Progenitor cell of endocrine pancreas (in vitro differentiated cells): ENCODE measurements around the gene TMEM132A. TPM values are rescaled to one million over a fixed set of nuclear protein-coding genes. Genes with fewer than 3 reads are reported as not detected.

Experiments
- DNase-seq: peaks from one replicate; pipeline ENCODE4 v3.0.0; 2021; ENCODE audit warnings: low spot score; ENCODE audit not compliant: unreplicated experiment
- H3K27ac Mint-ChIP-seq: 2 replicates; pipeline ENCODE4 v1.8.0; 2021; ENCODE audit warnings: mild to moderate bottlenecking, moderate library complexity, mixed read lengths
- H3K27me3 Mint-ChIP-seq: 2 replicates; pipeline ENCODE4 v1.8.0; 2021; ENCODE audit warnings: mixed read lengths
- H3K36me3 Mint-ChIP-seq: 2 replicates; pipeline ENCODE4 v1.8.0; 2022; ENCODE audit warnings: mixed read lengths; ENCODE audit not compliant: insufficient read depth
- H3K4me1 Mint-ChIP-seq: 2 replicates; pipeline ENCODE4 v1.8.0; 2021; ENCODE audit warnings: low read depth, mixed read lengths
- H3K4me3 Mint-ChIP-seq: 2 replicates; pipeline ENCODE4 v1.8.0; 2021; ENCODE audit warnings: low read depth, mild to moderate bottlenecking, moderate library complexity, mixed read lengths
- H3K9me3 Mint-ChIP-seq: 2 replicates; pipeline ENCODE4 v1.8.0; 2021; ENCODE audit warnings: low read depth, mixed read lengths
- total RNA-seq: library from RNA; stranded (reverse); gene quantifications from 2 replicates; pipeline ENCODE4 v1.2.1, GENCODE V29; 2021
- TF ChIP-seq, protein P1 (sequence below): fragments of 200-600 bp; sonication (generic); IDR thresholded peaks from one replicate; pipeline ENCODE4 v1.5.0; 2021; ENCODE audit warnings: antibody characterized with exemption, mild to moderate bottlenecking; ENCODE audit not compliant: unreplicated experiment

Gene TMEM132A
- total RNA-seq, 1 donor from 2014 or later, result 292 TPM

DNA sequence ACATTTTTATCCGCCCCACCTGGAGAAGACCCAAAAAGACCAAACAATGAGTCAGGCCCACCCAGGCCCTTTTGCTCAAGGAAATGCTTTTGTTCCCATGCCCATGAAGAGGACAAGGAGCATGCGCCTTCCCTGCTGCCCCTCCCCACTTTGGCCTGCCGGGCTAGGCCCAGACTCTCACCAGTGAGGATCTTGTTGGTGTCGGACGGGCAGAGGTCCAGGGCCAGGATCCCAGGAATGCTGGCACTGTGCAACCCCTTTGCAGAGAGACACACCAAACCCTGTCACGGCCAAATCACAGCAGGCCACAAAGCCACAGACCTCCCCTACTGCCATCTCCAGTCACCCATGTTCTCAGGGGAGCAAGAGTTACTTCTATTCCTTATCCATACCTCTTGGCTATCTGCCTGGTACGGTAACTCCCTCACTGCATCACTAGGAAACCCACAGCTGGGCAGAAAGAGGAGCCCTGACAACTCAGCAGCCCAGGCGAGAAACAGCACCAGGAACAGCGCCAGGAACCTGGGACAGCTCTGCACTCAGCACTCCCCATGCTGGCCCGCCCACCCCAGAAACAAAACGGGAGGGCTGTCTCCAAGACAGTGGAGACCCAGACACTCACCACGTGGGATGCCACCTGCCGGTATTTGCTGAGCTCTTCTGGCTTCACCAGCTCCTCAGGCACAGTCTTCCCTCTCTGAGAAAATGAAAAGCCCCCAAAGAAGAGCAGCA lies 23.4 kb upstream of the TMEM132A start:
- peaks cover 15% of the 10 kb centered on the region for H3K36me3 Mint-ChIP-seq
- TF ChIP-seq, protein P1, sequence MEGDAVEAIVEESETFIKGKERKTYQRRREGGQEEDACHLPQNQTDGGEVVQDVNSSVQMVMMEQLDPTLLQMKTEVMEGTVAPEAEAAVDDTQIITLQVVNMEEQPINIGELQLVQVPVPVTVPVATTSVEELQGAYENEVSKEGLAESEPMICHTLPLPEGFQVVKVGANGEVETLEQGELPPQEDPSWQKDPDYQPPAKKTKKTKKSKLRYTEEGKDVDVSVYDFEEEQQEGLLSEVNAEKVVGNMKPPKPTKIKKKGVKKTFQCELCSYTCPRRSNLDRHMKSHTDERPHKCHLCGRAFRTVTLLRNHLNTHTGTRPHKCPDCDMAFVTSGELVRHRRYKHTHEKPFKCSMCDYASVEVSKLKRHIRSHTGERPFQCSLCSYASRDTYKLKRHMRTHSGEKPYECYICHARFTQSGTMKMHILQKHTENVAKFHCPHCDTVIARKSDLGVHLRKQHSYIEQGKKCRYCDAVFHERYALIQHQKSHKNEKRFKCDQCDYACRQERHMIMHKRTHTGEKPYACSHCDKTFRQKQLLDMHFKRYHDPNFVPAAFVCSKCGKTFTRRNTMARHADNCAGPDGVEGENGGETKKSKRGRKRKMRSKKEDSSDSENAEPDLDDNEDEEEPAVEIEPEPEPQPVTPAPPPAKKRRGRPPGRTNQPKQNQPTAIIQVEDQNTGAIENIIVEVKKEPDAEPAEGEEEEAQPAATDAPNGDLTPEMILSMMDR, result no peak

DNA sequence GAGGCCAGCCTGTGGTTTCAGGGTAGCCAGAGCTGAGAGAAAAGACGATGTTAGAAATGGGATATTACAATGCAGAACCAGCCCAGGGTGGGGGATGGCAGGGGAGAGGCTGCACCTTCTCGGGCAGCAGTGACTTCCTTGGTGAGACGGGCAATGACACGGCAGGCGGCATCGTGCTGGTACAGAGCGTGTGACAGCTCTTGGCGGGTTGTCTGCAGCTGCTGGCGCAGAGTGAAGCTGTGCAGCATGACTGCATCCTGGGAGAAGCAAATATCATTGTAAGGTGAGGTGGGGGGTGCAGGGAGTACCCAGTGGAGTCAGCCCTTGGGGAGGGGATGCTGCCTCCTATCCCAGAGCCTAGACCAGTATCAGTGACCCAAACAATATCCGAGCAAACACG lies 21.6 kb upstream of the TMEM132A start:
- TF ChIP-seq, protein P1, result no peak
- Mint-ChIP-seq H3K27ac (no peak overlapping the region), H3K27me3 (peaks cover under 1% of the 10 kb centered on the region), H3K36me3 (peaks cover 13% of the 10 kb centered on the region), H3K4me1 (peaks cover 18% of the 10 kb centered on the region), H3K9me3 (no peaks in the 10 kb centered on the region), H3K4me3 (no peak overlapping the region)
- DNase-seq, result no peak

More for the DNA sequence above, 23.4 kb upstream of the TMEM132A start:
- no peaks in the 10 kb centered on the region for H3K27me3 Mint-ChIP-seq
- no peak overlapping the region for H3K27ac Mint-ChIP-seq
- H3K4me1 Mint-ChIP-seq, result peaks cover 15% of the 10 kb centered on the region
- no peak for DNase-seq
- no peaks in the 10 kb centered on the region for H3K9me3 Mint-ChIP-seq
- no peak overlapping the region for H3K4me3 Mint-ChIP-seq

DNA sequence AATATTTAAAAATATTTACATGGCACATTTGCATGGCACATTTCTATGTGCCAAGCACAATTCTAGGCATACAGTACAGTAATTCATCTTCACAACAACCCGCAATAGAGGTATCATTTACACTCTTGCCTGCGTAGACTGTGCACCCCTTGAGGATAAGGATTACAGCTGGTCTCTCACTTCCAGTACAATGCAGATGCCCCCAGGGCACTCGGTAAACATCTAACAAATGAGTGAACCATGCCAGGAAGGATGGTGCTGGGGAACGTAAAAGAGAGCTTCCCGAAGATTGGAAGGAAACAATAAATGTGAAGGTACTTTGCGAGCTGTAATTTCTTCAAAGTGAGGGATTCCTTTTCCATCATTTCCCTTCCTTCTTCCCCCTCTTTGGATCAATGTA lies 19.2 kb upstream of the TMEM132A start:
- Mint-ChIP-seq H3K27ac (peak overlapping the region; percentile 96), H3K27me3 (peaks cover 22% of the 10 kb centered on the region), H3K4me1 (peaks cover 18% of the 10 kb centered on the region), H3K9me3 (no peaks in the 10 kb centered on the region), H3K36me3 (peaks cover 5% of the 10 kb centered on the region), H3K4me3 (peak overlapping the region; percentile 90)
- no peak for DNase-seq
- TF ChIP-seq, protein P1, result no peak

DNA sequence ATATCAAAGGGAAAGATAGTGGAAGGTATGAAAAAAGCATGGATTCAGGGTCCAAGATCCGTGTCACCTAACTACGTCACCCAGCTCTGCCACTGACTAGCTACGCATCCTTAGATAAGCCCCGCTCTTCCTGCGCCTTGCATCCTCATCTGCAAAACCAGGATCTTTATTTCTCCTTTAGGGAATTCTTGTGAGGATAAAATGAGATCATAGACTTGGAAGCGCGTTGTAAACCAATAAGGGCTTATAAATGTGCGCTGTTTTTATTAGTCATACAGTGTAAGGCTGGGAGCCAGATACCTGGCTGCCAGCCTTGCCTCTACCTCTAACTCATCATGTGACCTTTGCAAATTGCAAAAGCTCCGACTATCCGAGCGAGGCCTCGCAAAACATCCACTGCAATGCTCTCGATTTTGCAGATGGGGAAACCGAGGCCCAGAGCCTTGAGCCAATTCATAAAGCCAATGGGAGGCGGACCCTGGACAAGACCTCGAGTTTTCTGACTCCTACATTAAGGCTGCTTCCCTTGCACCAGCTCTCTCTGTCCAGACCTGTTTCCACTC lies 18.6 kb upstream of the TMEM132A start:
- H3K4me3 Mint-ChIP-seq, result peak overlapping the region; percentile 90
- peaks cover 18% of the 10 kb centered on the region for H3K4me1 Mint-ChIP-seq
- H3K36me3 Mint-ChIP-seq, result peaks cover 3% of the 10 kb centered on the region
- TF ChIP-seq, protein P1, result no peak
- peaks cover 24% of the 10 kb centered on the region for H3K27me3 Mint-ChIP-seq
- H3K9me3 Mint-ChIP-seq, result no peaks in the 10 kb centered on the region
- H3K27ac Mint-ChIP-seq, result peak overlapping the region; percentile 96
- DNase-seq, result no peak

DNA sequence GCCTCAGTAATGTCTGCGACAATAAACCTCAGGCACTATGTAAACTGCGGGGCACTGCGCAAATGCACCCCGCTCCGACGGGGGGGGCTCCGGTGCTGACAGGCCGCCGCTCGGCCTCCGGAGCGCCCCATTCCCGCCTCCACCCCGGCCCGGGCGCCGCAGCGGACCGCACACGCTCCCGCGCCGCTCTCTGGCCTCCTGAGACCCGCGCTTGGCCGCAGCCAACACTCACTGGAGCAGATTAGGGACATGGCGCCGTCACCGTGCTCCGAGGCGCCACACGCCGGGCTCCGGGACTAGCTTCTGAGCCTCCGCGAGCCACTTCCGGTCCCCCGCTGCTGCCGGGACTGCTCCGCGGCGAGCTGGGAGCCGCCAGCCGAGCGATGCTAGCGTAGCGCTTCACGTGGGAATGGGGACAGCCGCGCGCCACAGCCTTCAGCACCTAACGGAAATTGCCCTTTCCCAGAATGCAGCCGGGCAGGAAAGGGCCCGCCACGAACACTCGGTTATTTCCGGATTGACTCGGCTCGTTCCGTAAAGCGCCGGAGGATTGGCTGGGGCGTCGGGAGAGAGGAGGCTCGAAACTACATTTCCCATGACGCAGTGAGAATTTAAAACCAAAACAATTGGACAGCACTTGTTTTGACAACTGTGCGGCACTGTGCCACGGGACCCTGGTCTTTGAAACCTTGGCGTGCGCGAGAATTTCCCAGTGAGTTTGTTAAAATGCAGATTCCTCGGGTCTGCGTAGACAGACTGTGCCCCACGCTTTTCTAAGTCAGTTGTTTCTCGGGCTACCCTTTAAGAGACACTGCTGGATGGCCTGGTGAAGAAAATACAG lies 17.9 kb upstream of the TMEM132A start, which contains the start of gene PRPF19:
PRPF19 (minus strand) TSS at position 454 of the 841 bp plus-strand sequence; CDS start at position 251, 203 bp downstream.
- H3K9me3 Mint-ChIP-seq, result no peaks in the 10 kb centered on the region
- peaks cover 18% of the 10 kb centered on the region for H3K4me1 Mint-ChIP-seq
- H3K4me3 Mint-ChIP-seq, result peak within 1 kb of the TSS; percentile 90
- peaks cover 28% of the 10 kb centered on the region for H3K27me3 Mint-ChIP-seq
- peak within 1 kb of the TSS; percentile 96 for H3K27ac Mint-ChIP-seq
- TF ChIP-seq, protein P1, result no peak
- no peaks in the 10 kb centered on the region for H3K36me3 Mint-ChIP-seq
- DNase-seq, result peak; percentile 97
